H1 (cell line): ENCODE results near the gene CACNA1B. TPM values are rescaled to one million over a fixed set of nuclear protein-coding genes. Genes with fewer than 3 reads are reported as not detected.

Source experiments
- CTCF ChIA-PET: fragments of 300-600 bp; sonication (Branson Sonifier 250); formaldehyde crosslinking; loops from one replicate; lab custom pipeline; 2021; ENCODE audit not compliant: partially characterized antibody; lab: Charles Lee
- POLR2A ChIA-PET: fragments of 300-600 bp; sonication (Branson Sonifier 250); formaldehyde crosslinking; loops from one replicate; lab custom pipeline; 2021; ENCODE audit warnings: inconsistent platforms; ENCODE audit not compliant: partially characterized antibody; lab: Charles Lee
- DNase-seq, 2 experiments: peaks; one replicate each; pipeline versions ENCODE4 v3.0.0 to v3.0.0-alpha.2; 2010 to 2022; ENCODE audit warnings: low spot score in 2 of 2, low read depth in 1 of 2, mixed read lengths in 1 of 2
- FAIRE-seq: peaks from 2 replicates; lab custom pipeline; 2011; peaks lifted over from hg19 to GRCh38; lab: Jason Lieb, UNC
- H2AFZ ChIP-seq: 2 replicates; pipeline ENCODE4 v1.8.1; 2012; ENCODE audit warnings: low read length, inconsistent platforms
- H2AK5ac ChIP-seq: 2 replicates; pipeline ENCODE4 v1.6.1; 2013; ENCODE audit warnings: low read depth, low read length
- H2BK120ac ChIP-seq: replicated peaks from 2 replicates; pipeline ENCODE3; 2013; ENCODE audit warnings: low read depth, low read length, inconsistent platforms
- H2BK12ac ChIP-seq: 2 replicates; pipeline ENCODE4 v1.6.1; 2013; ENCODE audit warnings: low read depth, low read length
- H2BK15ac ChIP-seq: 2 replicates; pipeline ENCODE4 v1.6.1; 2013; ENCODE audit warnings: low read length
- H2BK20ac ChIP-seq: 2 replicates; pipeline ENCODE4 v1.6.1; 2013; ENCODE audit warnings: low read length
- H2BK5ac ChIP-seq: 2 replicates; pipeline ENCODE4 v1.6.1; 2013; ENCODE audit warnings: low read depth, low read length
- H3K14ac ChIP-seq: 2 replicates; pipeline ENCODE4 v1.6.1; 2013; ENCODE audit warnings: inconsistent platforms; ENCODE audit not compliant: insufficient read length
- H3K18ac ChIP-seq: 2 replicates; pipeline ENCODE4 v1.6.1; 2013; ENCODE audit warnings: low read length; ENCODE audit errors: extremely low read depth
- H3K23ac ChIP-seq: 2 replicates; pipeline ENCODE4 v1.6.1; 2013; ENCODE audit warnings: inconsistent platforms; ENCODE audit not compliant: insufficient read length
- H3K23me2 ChIP-seq: 2 replicates; pipeline ENCODE4 v1.6.1; 2013; ENCODE audit warnings: low read depth, low read length
- H3K27ac ChIP-seq: 2 replicates; pipeline ENCODE4 v1.6.1; 2011; ENCODE audit warnings: low read depth, low read length, inconsistent platforms
- H3K27me3 ChIP-seq, 4 experiments: replicated peaks in 1 of 4; 1 replicate in 1 of 4; 2 replicates in 3 of 4; pipeline versions ENCODE4 v1.6.1 to v1.8.1; 2011 to 2013; ENCODE audit warnings: low read length in 3 of 4, mild to moderate bottlenecking in 3 of 4, inconsistent platforms in 2 of 4, mixed read lengths in 2 of 4, moderate library complexity in 1 of 4; ENCODE audit not compliant: control insufficient read depth in 3 of 4, insufficient read depth in 3 of 4; ENCODE audit errors: extremely low read depth in 1 of 4
- H3K36me3 ChIP-seq, 4 experiments: 2 replicates each; pipeline versions ENCODE4 v1.6.1 to v1.8.1; 2011 to 2013; ENCODE audit warnings: mild to moderate bottlenecking in 4 of 4, low read length in 3 of 4, moderate library complexity in 2 of 4, control low read depth in 1 of 4, inconsistent platforms in 1 of 4; ENCODE audit not compliant: insufficient read depth in 4 of 4, control insufficient read depth in 2 of 4
- H3K4ac ChIP-seq: replicated peaks from 2 replicates; pipeline ENCODE3; 2013; ENCODE audit warnings: low read length, low read depth, mixed read lengths, inconsistent platforms; ENCODE audit not compliant: insufficient read length
- H3K4me1 ChIP-seq, 4 experiments: replicated peaks in 1 of 4; 1 replicate in 1 of 4; 2 replicates in 3 of 4; pipeline versions ENCODE4 v1.6.1 to v1.8.1; 2011 to 2013; ENCODE audit warnings: low read length in 3 of 4, inconsistent platforms in 2 of 4, mixed read lengths in 1 of 4; ENCODE audit not compliant: insufficient read depth in 4 of 4, control insufficient read depth in 3 of 4
- H3K4me2 ChIP-seq, 2 experiments: 2 replicates each; pipeline versions ENCODE4 v1.6.1 to v1.8.1; 2011 to 2013; ENCODE audit warnings: low read depth in 2 of 2, low read length in 2 of 2, control low read depth in 1 of 2, inconsistent platforms in 1 of 2, mild to moderate bottlenecking in 1 of 2; ENCODE audit not compliant: insufficient read depth in 1 of 2
- H3K4me3 ChIP-seq, 4 experiments: fragments of 200-600, 300-600 bp in 1 of 4; sonication (generic), shearing (Covaris generic), sonication (Bioruptor Twin) in 1 of 4; 2 replicates each; pipeline versions ENCODE4 v1.5.1 to v1.8.1; 2011 to 2016; ENCODE audit warnings: low read length in 4 of 4, low read depth in 3 of 4, control low read depth in 2 of 4, inconsistent platforms in 2 of 4, mild to moderate bottlenecking in 2 of 4, mixed read lengths in 1 of 4, moderate library complexity in 1 of 4; ENCODE audit not compliant: insufficient read depth in 2 of 4; ENCODE audit errors: extremely low read depth in 1 of 4
- H3K56ac ChIP-seq: replicated peaks from 2 replicates; pipeline ENCODE3; 2013; ENCODE audit warnings: low read depth, mild to moderate bottlenecking, mixed read lengths, low read length, inconsistent platforms; ENCODE audit not compliant: insufficient read length
- H3K79me1 ChIP-seq: 2 replicates; pipeline ENCODE4 v1.6.1; 2013; ENCODE audit warnings: low read depth, low read length, control low read depth
- H3K79me2 ChIP-seq, 2 experiments: 2 replicates each; pipeline versions ENCODE4 v1.6.1 to v1.8.1; 2012 to 2013; ENCODE audit warnings: low read length in 2 of 2, mild to moderate bottlenecking in 2 of 2, inconsistent platforms in 1 of 2; ENCODE audit not compliant: insufficient read depth in 2 of 2, control insufficient read depth in 1 of 2
- H3K9ac ChIP-seq, 4 experiments: replicated peaks in 1 of 4; 1 replicate in 1 of 4; 2 replicates in 3 of 4; pipeline versions ENCODE4 v1.6.1 to v1.8.1; 2011 to 2013; ENCODE audit warnings: low read depth in 3 of 4, low read length in 3 of 4, control low read depth in 2 of 4, mild to moderate bottlenecking in 2 of 4, moderate library complexity in 2 of 4, inconsistent platforms in 1 of 4; ENCODE audit errors: extremely low read depth in 1 of 4
- H3K9me3 ChIP-seq, 2 experiments: 2 replicates each; pipeline versions ENCODE4 v1.6.1 to v1.8.1; 2012 to 2013; ENCODE audit warnings: mild to moderate bottlenecking in 2 of 2, moderate library complexity in 2 of 2, control low read depth in 1 of 2, inconsistent platforms in 1 of 2, low read depth in 1 of 2, low read length in 1 of 2, mixed read lengths in 1 of 2; ENCODE audit not compliant: insufficient read depth in 2 of 2
- H4K20me1 ChIP-seq, 2 experiments: replicated peaks in 1 of 2; 2 replicates each; pipeline versions ENCODE3 to v1.8.1; 2011 to 2013; ENCODE audit warnings: inconsistent platforms in 2 of 2, low read length in 2 of 2, mild to moderate bottlenecking in 1 of 2; ENCODE audit not compliant: insufficient read depth in 2 of 2, control insufficient read depth in 1 of 2
- H4K5ac ChIP-seq: 2 replicates; pipeline ENCODE4 v1.6.1; 2013; ENCODE audit warnings: low read length, low read depth, mixed read lengths, inconsistent platforms; ENCODE audit not compliant: insufficient read length
- H4K8ac ChIP-seq: 2 replicates; pipeline ENCODE4 v1.8.0; 2013; ENCODE audit warnings: mild to moderate bottlenecking, moderate library complexity, low read length, inconsistent platforms; ENCODE audit not compliant: insufficient read depth; ENCODE audit errors: extremely low read depth
- H4K91ac ChIP-seq: replicated peaks from 2 replicates; pipeline ENCODE3; 2013; ENCODE audit warnings: low read length, mixed read lengths, inconsistent platforms; ENCODE audit not compliant: insufficient read length
- POU5F1 ChIP-seq: IDR thresholded peaks from 2 replicates; pipeline ENCODE4 v1.6.1; 2011; ENCODE audit warnings: low read depth, mild to moderate bottlenecking, low read length, moderate library complexity
- RXRA ChIP-seq: IDR thresholded peaks from 2 replicates; pipeline ENCODE4 v1.6.1; 2011; ENCODE audit warnings: low read depth, mild to moderate bottlenecking, low read length, moderate library complexity; ENCODE audit not compliant: insufficient read depth
- WGBS, 2 experiments: shearing (Covaris generic) in 1 of 2; methylation state at CpG; one replicate each; pipeline versions ENCODE4 v1.1.6 to v1.1.7; 2013 to 2015; ENCODE audit warnings: low lambda C conversion rate in 2 of 2, mixed read lengths in 2 of 2, inconsistent platforms in 1 of 2, low coverage in 1 of 2, missing lambda C conversion rate in 1 of 2; ENCODE audit not compliant: insufficient replicate concordance in 2 of 2, insufficient coverage in 1 of 2, insufficient read length in 1 of 2; ENCODE audit errors: extremely low coverage in 1 of 2, missing lambda C conversion rate in 1 of 2; 5-methylcytosine and 5-hydroxymethylcytosine counted together
- polyA plus RNA-seq, 7 experiments: library from polyadenylated mRNA; depleted of rRNA in 3 of 7; stranded (reverse) in 5 of 7; unstranded in 2 of 7; fragments of >200 nt in 5 of 7; fragments of 200-250 nt in 2 of 7; gene quantifications; 1 replicate in 5 of 7; 2 replicates in 1 of 7; 4 replicates in 1 of 7; pipeline versions ENCODE4 v1.2.1 to v1.2.3, GENCODE V29; 2011 to 2013; ENCODE audit warnings: missing spikeins in 2 of 7, mixed read lengths in 2 of 7
- total RNA-seq: library from RNA; stranded (reverse); fragmentation: NEBNext Ultra II Directional; extraction: Animal tissue kit (Norgen Biotek cat#: 25700); gene quantifications from 2 replicates; pipeline ENCODE4 v1.2.1, GENCODE V29; 2021

Gene CACNA1B
- total and polyA plus RNA-seq, 2 of the 8 experiments (the other 6 are each of a cell fraction or from before 2014, with no cell fraction given): 1.5 to 5.7 TPM

DNA sequence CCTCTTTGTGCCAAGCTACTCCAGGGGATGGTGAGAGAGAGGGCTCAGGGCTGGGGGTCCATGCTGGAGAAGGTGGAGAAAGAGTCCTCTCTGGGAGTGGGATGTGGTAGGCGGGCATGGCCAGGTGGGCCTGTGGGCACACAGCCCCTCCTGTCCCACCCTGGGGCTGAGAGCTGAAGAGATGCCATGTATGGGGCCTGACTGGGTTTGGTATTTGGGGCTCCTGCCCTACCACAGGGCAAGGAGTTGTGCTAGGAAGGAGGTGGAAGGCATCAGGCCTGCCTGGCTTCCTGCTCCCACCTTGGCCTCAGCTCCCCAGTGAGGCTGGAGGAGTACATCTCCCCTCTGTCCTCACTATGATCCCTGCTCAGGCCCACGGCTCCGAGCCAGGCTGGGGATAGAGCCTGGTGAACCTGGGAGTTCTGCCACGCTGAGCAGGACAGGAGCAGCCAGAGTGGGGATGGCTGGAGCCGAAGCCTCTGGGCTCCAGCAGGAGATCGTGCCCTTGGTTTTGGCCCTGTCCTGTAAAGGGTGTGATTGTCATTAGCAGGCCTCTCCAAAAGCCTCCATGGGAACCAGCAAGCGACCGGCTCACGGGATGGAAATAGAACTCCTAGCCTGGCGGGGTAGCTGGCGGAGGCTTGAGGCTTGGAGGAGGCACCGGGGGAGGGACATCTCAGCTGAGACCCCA, 75.5 kb downstream of the CACNA1B start:
- no peak overlapping the region for H3K4ac ChIP-seq
- no peak overlapping the region for H3K9ac ChIP-seq
- H4K91ac ChIP-seq: no peak overlapping the region
- no peak overlapping the region for H2BK120ac ChIP-seq
- no peak overlapping the region for H3K18ac ChIP-seq
- no peak overlapping the region for H2AK5ac ChIP-seq
- WGBS, 2 experiments: 95% methylated on average over 12 of the region's 12 CpGs; no CpG with 5 or more reads in 1 of the 2 experiments
- peaks cover 47 to 87% of the 10 kb centered on the region in 2 experiments for H3K9me3 ChIP-seq
- FAIRE-seq: no peak
- H3K27ac ChIP-seq: no peak overlapping the region
- H3K23me2 ChIP-seq: peaks cover 11% of the 10 kb centered on the region; the same call in 1 of the 2 replicates
- H4K8ac ChIP-seq: peak overlapping the region; percentile 75
- no peak overlapping the region for H3K4me2 ChIP-seq
- no peak overlapping the region for H3K56ac ChIP-seq
- H2AFZ ChIP-seq: no peak overlapping the region
- H3K79me1 ChIP-seq: peaks cover 2% of the 10 kb centered on the region; the same call in 1 of the 2 replicates
- H4K20me1 ChIP-seq: peaks cover 0 to 9% of the 10 kb centered on the region in 2 experiments
- H3K79me2 ChIP-seq: no peaks in the 10 kb centered on the region
- no peak overlapping the region for H2BK15ac ChIP-seq
- no peak overlapping the region for H2BK5ac ChIP-seq
- TF ChIP-seq POU5F1 (no peak), RXRA (no peak)
- H3K14ac ChIP-seq: no peak overlapping the region
- H2BK12ac ChIP-seq: no peak overlapping the region
- H2BK20ac ChIP-seq: no peak overlapping the region
- ChIA-PET CTCF (no interaction called here), POLR2A (no interaction called here)
- H3K23ac ChIP-seq: no peak overlapping the region
- no peaks in the 10 kb centered on the region; a peak in 1 of 7 replicates for H3K4me1 ChIP-seq
- H3K27me3 ChIP-seq: no peaks in the 10 kb centered on the region; a peak in 1 of 7 replicates
- H3K36me3 ChIP-seq: peaks cover 0 to 2% (median 0%) of the 10 kb centered on the region in 4 experiments; a peak in 3 of 8 replicates
- DNase-seq: no peak
- no peak overlapping the region for H3K4me3 ChIP-seq
- H4K5ac ChIP-seq: no peak overlapping the region
